ENCODE measurements around the gene ZIC2. TPM values are rescaled to one million over a fixed set of nuclear protein-coding genes. Genes with fewer than 3 reads are reported as not detected.
A peak's percentile ranks its signal among the peaks of the same experiment; 100 is the strongest.

ZIC2 gene
- total RNA-seq, 3 donors from 2014 or later = 0.09 to 0.31 TPM; not detected in 1

DNA sequence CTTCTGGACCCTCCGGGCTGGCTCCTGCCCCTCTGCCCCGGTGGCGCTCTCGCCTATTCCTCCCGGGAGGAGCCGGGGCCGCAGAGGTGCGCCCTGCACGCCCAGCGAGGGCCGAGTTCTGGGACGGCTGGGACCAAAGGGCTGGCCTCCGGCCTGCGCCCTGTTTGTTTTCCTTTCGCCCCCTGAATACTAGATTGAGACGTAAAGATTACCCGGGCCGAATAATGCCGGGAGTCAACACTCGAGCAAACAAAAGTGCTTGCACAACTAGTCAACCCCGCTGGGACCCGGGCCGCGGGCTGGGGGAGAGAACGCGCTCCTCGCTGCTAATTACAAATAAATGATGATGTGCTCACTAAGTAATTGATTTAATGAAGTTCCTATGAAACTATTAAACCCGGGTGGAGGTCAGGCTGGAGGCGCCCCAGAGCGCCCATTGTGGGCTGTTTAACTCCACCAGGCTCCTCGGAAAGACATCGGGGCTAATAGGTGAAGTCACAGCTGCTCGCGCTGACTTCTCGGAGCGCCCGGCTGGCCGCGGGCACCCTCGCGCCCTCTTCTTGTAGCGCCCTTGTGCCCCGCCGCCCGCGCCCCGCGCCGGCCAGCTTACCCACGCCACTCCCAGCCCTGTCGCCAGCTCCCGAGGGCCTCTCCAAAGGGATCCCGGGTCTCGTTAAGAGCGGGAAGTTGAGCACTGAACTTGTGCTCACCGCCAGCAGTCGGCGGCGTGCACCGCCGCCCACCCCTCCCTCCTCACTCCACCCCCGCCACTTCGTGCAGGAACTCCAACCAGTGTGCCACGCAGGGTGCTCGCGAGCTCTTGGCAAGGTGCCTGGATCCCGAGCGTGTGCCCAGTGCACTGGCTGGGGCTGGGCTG, 24.9 kb upstream of the ZIC2 start:
- DNase-seq (no peak), ATAC-seq (peak; percentile 52)
- Histone ChIP-seq H3K4me3 (no peak overlapping the region), H3K36me3 (ENCODE audit: low read depth) (no peaks in the 10 kb centered on the region), H3K9me3 (no peaks in the 10 kb centered on the region), H3K4me1 (ENCODE audit: low read depth) (peaks cover 34% of the 10 kb centered on the region)
- TF ChIP-seq, protein P1, sequence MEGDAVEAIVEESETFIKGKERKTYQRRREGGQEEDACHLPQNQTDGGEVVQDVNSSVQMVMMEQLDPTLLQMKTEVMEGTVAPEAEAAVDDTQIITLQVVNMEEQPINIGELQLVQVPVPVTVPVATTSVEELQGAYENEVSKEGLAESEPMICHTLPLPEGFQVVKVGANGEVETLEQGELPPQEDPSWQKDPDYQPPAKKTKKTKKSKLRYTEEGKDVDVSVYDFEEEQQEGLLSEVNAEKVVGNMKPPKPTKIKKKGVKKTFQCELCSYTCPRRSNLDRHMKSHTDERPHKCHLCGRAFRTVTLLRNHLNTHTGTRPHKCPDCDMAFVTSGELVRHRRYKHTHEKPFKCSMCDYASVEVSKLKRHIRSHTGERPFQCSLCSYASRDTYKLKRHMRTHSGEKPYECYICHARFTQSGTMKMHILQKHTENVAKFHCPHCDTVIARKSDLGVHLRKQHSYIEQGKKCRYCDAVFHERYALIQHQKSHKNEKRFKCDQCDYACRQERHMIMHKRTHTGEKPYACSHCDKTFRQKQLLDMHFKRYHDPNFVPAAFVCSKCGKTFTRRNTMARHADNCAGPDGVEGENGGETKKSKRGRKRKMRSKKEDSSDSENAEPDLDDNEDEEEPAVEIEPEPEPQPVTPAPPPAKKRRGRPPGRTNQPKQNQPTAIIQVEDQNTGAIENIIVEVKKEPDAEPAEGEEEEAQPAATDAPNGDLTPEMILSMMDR (IDR thresholded peaks at IDR 0.05) = no peak
- intact Hi-C loops (cut with DNase I, micrococcal nuclease) = no loop called here

DNA sequence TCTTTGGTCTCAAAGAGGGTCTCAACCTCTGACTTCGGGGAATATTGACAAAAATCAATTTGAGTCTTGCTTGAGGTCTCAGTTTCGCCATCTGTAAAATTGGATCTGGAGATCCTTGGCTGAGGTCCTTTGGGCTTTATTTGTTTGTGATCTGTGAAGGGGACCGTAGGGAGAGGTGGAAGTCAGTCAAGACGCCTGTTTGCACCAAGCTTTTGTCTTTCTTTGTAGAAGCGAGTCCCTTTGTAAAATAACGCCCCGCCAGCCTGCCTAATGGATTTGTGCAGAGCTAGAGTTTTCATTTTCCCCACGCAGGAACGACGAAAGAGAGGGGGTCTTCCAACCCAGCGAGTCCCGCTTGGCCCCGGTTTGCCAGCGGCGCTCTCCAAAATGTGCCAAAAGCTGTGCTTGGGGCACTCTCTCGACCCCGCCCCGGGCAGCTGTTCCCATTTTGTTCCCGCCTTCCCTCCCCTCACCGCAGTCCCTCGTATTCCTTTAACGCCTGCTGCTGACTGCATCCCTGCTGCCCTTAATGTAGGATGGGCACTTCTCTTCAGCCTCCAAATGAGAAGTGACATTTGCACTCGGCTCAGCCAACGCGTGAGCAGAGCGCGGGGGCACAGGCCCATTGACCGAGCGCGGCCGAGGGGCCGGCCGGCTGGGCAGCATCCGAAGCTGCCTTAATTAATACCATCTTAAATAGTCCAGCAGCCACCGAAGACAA, 23.0 kb upstream of the ZIC2 start:
- Histone ChIP-seq H3K36me3 (ENCODE audit: low read depth) (no peaks in the 10 kb centered on the region), H3K4me3 (no peak overlapping the region), H3K9me3 (no peaks in the 10 kb centered on the region), H3K4me1 (ENCODE audit: low read depth) (peaks cover 30% of the 10 kb centered on the region)
- ATAC-seq (no peak), DNase-seq (no peak)
- TF ChIP-seq, protein P1 (IDR thresholded peaks at IDR 0.05) = no peak
- intact Hi-C loops (cut with DNase I, micrococcal nuclease) = no loop called here

DNA sequence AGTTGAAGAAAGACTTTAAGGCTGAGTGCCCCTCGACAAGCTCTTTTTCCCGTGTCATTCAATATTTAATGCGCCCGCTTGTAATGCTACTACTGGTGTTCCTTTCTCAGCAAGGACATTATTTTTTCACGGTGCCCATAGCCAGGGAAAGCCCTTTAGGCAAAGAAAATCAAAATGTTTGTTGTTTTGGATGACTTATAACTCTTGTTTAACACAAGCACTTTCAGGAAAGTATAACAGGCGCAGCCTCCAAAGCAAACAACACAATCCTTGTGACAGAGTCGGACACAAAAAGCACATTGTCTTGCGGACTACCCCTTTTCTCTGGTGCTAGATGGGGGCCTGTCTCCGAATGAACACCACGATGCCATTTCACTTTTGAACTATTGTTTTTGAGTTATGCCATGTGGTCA, 22.5 kb upstream of the ZIC2 start:
- DNase-seq (no peak), ATAC-seq (no peak)
- H3K36me3 ChIP-seq (ENCODE audit: low read depth) = no peaks in the 10 kb centered on the region
- no peak overlapping the region for H3K4me3 ChIP-seq
- H3K4me1 ChIP-seq (ENCODE audit: low read depth) = peaks cover 30% of the 10 kb centered on the region
- intact Hi-C loops (cut with DNase I, micrococcal nuclease) = no loop called here
- H3K9me3 ChIP-seq = no peaks in the 10 kb centered on the region
- TF ChIP-seq, protein P1 (IDR thresholded peaks at IDR 0.05) = no peak

DNA sequence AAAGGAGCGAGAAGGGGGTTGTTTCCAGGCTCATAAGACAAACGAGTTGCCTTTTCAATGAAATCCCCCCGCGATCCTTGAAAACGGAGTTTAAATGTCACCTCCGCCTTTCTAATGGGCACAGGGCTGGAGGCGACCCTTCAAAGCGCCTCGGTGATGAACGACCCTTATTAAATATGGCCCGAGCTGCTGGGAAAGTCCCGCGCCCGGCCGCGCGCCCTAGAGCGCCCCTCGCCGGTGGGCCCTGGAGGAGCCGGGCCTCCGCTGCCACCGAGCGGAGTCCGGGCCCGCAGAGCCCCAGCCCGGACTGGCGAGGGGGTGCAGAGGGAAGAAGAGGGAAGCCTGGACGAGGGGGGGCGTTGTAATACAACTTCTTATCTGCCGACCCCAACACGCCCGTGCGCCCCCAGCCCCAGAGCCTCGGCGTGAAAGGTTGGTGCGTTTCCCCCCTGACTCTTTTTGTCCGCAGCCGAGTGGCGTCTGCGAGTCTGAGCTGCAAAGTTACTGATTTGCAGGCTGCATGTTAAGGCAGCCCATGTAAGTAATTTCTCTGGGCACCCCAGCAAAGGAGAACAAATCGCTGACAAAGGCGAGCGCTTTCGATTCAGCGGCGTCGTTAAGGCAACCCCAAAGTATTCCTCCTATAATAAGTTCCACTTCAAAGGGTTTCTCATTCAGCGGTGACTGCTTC, 21.9 kb upstream of the ZIC2 start:
- peaks cover 30% of the 10 kb centered on the region for H3K4me1 ChIP-seq (ENCODE audit: low read depth)
- H3K9me3 ChIP-seq = no peaks in the 10 kb centered on the region
- no peak overlapping the region for H3K4me3 ChIP-seq
- TF ChIP-seq, protein P1 (IDR thresholded peaks at IDR 0.05) = no peak
- intact Hi-C loops (cut with DNase I, micrococcal nuclease) = no loop called here
- DNase-seq (no peak), ATAC-seq (no peak)
- H3K36me3 ChIP-seq (ENCODE audit: low read depth) = no peaks in the 10 kb centered on the region

DNA sequence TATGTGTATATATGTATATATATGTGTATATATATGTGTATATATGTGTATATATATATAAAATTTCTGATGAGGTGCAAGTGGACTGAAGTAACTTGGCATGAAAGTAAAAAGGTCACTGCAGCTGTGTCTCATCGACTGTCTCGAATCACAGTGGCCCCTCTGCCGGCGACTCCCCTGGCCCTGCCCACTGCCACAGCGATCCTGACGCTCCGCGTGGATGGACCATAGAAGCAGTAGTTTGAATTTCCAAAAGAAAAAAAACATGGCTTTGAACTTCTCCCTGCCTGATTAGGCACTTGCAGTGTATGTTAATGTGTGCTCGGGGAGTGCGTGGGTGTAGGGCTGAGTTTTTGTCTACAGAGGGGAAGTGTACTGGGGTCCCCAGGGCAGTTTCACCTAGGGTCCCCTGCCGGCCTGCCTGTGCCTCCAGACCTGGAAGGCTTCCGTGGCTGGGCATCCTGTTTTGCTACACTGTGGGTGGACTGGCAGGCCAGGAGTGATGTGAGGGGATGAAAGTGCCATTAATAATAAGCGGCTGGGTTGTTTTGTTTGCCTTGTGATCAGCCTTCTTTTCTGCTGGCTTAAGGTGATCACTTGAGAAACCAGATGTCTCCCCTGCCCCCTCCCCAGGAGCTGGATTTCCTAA, 20.8 kb upstream of the ZIC2 start:
- H3K4me1 ChIP-seq (ENCODE audit: low read depth) = peaks cover 26% of the 10 kb centered on the region
- TF ChIP-seq, protein P1 (IDR thresholded peaks at IDR 0.05) = no peak
- no peaks in the 10 kb centered on the region for H3K9me3 ChIP-seq
- no peak overlapping the region for H3K4me3 ChIP-seq
- ATAC-seq (no peak), DNase-seq (no peak)
- no peaks in the 10 kb centered on the region for H3K36me3 ChIP-seq (ENCODE audit: low read depth)
- intact Hi-C loops (cut with DNase I, micrococcal nuclease) = no loop called here

All from mucosa of descending colon (tissue), 3 donors.